IMR-90 (cell line): ENCODE results near the gene ZNF480. TPM values are rescaled to one million over a fixed set of nuclear protein-coding genes. Genes with fewer than 3 reads are reported as not detected.

Source experiments
- ATAC-seq: fragments of 200-7000 bp; cut with Tn5 transposase; 2 replicates; pipeline ENCODE4 v1.9.1; 2020; ENCODE audit warnings: low read depth, mild to moderate bottlenecking, moderate library complexity
- BruUV-seq: library from RNA; stranded (reverse); fragments of 400-500 nt; replicated peaks from 2 replicates; lab custom pipeline; 2021; lab: Mats Ljungman, UMichigan
- CTCF ChIA-PET: fragments of 300-600 bp; formaldehyde crosslinking; extraction: SDS; loops from one replicate; lab custom pipeline; 2021; ENCODE audit warnings: antibody characterized with exemption; lab: Yijun Ruan, JAX
- POLR2A ChIA-PET: fragments of 300-600 bp; sonication (Branson Sonifier 250); formaldehyde crosslinking; loops from one replicate; lab custom pipeline; 2022; ENCODE audit warnings: antibody characterized with exemption; ENCODE audit not compliant: unreplicated experiment; lab: Charles Lee
- DNase-seq: peaks from one replicate; pipeline ENCODE4 v3.0.0; 2013
- H2AFZ ChIP-seq: replicated peaks from 2 replicates; pipeline ENCODE3; 2013; ENCODE audit warnings: low read length, mild to moderate bottlenecking; ENCODE audit not compliant: poor library complexity
- H2AK5ac ChIP-seq: 2 replicates; pipeline ENCODE4 v1.6.1; 2013; ENCODE audit warnings: low read depth, low read length, inconsistent platforms
- H2AK9ac ChIP-seq: replicated peaks from 2 replicates; pipeline ENCODE3; 2013; ENCODE audit warnings: mild to moderate bottlenecking, low read depth, low read length, moderate library complexity; ENCODE audit not compliant: poor library complexity
- H2BK120ac ChIP-seq: 2 replicates; pipeline ENCODE4 v1.6.1; 2013; ENCODE audit warnings: low read depth, low read length, inconsistent platforms
- H2BK15ac ChIP-seq: 3 replicates; pipeline ENCODE4 v1.6.1; 2013; ENCODE audit warnings: low read depth, low read length, inconsistent platforms
- H2BK20ac ChIP-seq: 2 replicates; pipeline ENCODE4 v1.6.1; 2013; ENCODE audit warnings: low read depth, mild to moderate bottlenecking, inconsistent platforms, low read length, moderate library complexity
- H2BK5ac ChIP-seq: 2 replicates; pipeline ENCODE4 v1.6.1; 2013; ENCODE audit warnings: mild to moderate bottlenecking, low read depth, low read length, inconsistent platforms; ENCODE audit not compliant: poor library complexity, severe bottlenecking
- H3K14ac ChIP-seq: replicated peaks from 2 replicates; pipeline ENCODE4 v1.6.1; 2013; ENCODE audit warnings: low read depth, low read length, inconsistent platforms
- H3K18ac ChIP-seq: 2 replicates; pipeline ENCODE4 v1.6.1; 2013; ENCODE audit warnings: low read depth, low read length, control low read depth
- H3K23ac ChIP-seq: 2 replicates; pipeline ENCODE4 v1.6.1; 2013; ENCODE audit warnings: low read depth, low read length, inconsistent platforms
- H3K27ac ChIP-seq: 2 replicates; pipeline ENCODE4 v1.5.1; 2013; ENCODE audit warnings: mild to moderate bottlenecking, control low read depth, low read length; ENCODE audit not compliant: insufficient read depth
- H3K27me3 ChIP-seq: 2 replicates; pipeline ENCODE4 v1.6.1; 2013; ENCODE audit warnings: low read length; ENCODE audit not compliant: control insufficient read depth, insufficient read depth
- H3K36me3 ChIP-seq: 2 replicates; pipeline ENCODE4 v1.6.1; 2013; ENCODE audit warnings: low read length, mixed read lengths; ENCODE audit not compliant: control insufficient read depth, insufficient read depth
- H3K4ac ChIP-seq: 2 replicates; pipeline ENCODE4 v1.6.1; 2013; ENCODE audit warnings: low read depth, low read length, inconsistent platforms
- H3K4me1 ChIP-seq: 2 replicates; pipeline ENCODE4 v1.6.1; 2013; ENCODE audit warnings: low read length, mixed read lengths; ENCODE audit not compliant: control insufficient read depth, insufficient read depth
- H3K4me2 ChIP-seq: 2 replicates; pipeline ENCODE4 v1.6.1; 2013; ENCODE audit warnings: low read depth, mild to moderate bottlenecking, control low read depth, low read length, moderate library complexity
- H3K4me3 ChIP-seq: 2 replicates; pipeline ENCODE4 v1.5.1; 2013; ENCODE audit warnings: low read depth, mild to moderate bottlenecking, control low read depth, low read length, moderate library complexity; ENCODE audit not compliant: insufficient read depth
- H3K56ac ChIP-seq: 2 replicates; pipeline ENCODE4 v1.6.1; 2013; ENCODE audit warnings: low read length, inconsistent platforms; ENCODE audit not compliant: insufficient read depth; ENCODE audit errors: extremely low read depth
- H3K79me1 ChIP-seq, 2 experiments: 2 replicates each; pipeline ENCODE4 v1.6.1; 2013; ENCODE audit warnings: low read length in 2 of 2, inconsistent platforms in 1 of 2, low read depth in 1 of 2
- H3K9ac ChIP-seq: 2 replicates; pipeline ENCODE4 v1.6.1; 2013; ENCODE audit warnings: low read depth, low read length, control low read depth
- H3K9me1 ChIP-seq: 2 replicates; pipeline ENCODE4 v1.6.1; 2013; ENCODE audit warnings: low read length, inconsistent platforms; ENCODE audit not compliant: insufficient read depth
- H3K9me3 ChIP-seq: 2 replicates; pipeline ENCODE4 v1.6.1; 2013; ENCODE audit warnings: low read length; ENCODE audit not compliant: control insufficient read depth, insufficient read depth
- H4K20me1 ChIP-seq: 2 replicates; pipeline ENCODE4 v1.6.1; 2013; ENCODE audit warnings: low read length, inconsistent platforms; ENCODE audit not compliant: insufficient read depth
- H4K5ac ChIP-seq: 2 replicates; pipeline ENCODE4 v1.6.1; 2013; ENCODE audit warnings: mild to moderate bottlenecking, low read depth, low read length, control low read depth
- H4K8ac ChIP-seq, 2 experiments: 2 replicates each; pipeline ENCODE4 v1.6.1; 2013; ENCODE audit warnings: low read depth in 2 of 2, low read length in 2 of 2, control low read depth in 1 of 2, inconsistent platforms in 1 of 2
- H4K91ac ChIP-seq: 2 replicates; pipeline ENCODE4 v1.6.1; 2013; ENCODE audit warnings: low read depth, low read length, inconsistent platforms; ENCODE audit not compliant: insufficient read depth
- CEBPB ChIP-seq: IDR thresholded peaks from 2 replicates; pipeline ENCODE4 v1.6.1; 2012; ENCODE audit warnings: low read depth, low read length, improper control_type of control experiment
- CHD1 ChIP-seq: IDR thresholded peaks from 2 replicates; pipeline ENCODE4 v1.6.1; 2012; ENCODE audit warnings: low read depth, low read length, improper control_type of control experiment
- ELK1 ChIP-seq: fragments of 150-350 bp; IDR thresholded peaks from 2 replicates; pipeline ENCODE4 v1.6.1; 2016; ENCODE audit warnings: low read depth, mild to moderate bottlenecking, low read length, moderate library complexity, borderline replicate concordance
- MAFK ChIP-seq: IDR thresholded peaks from 2 replicates; pipeline ENCODE4 v1.6.1; 2012; ENCODE audit warnings: low read depth, low read length, improper control_type of control experiment
- MXI1 ChIP-seq: IDR thresholded peaks from 2 replicates; pipeline ENCODE4 v1.6.1; 2012; ENCODE audit warnings: low read depth, mild to moderate bottlenecking, low read length, moderate library complexity, borderline replicate concordance
- NFE2L2 ChIP-seq: fragments of 150-350 bp; IDR thresholded peaks from 2 replicates; pipeline ENCODE4 v1.6.1; 2016; ENCODE audit warnings: low read depth, mild to moderate bottlenecking, low read length
- POLR2A ChIP-seq: IDR thresholded peaks from 2 replicates; pipeline ENCODE4 v1.6.1; 2012; ENCODE audit warnings: mild to moderate bottlenecking, low read depth, low read length
- RCOR1 ChIP-seq: IDR thresholded peaks from 2 replicates; pipeline ENCODE4 v1.6.1; 2012; ENCODE audit warnings: mild to moderate bottlenecking, low read length, improper control_type of control experiment; ENCODE audit not compliant: insufficient replicate concordance
- RFX5 ChIP-seq: IDR thresholded peaks from 2 replicates; pipeline ENCODE4 v1.8.0; 2012; ENCODE audit warnings: low read depth, mild to moderate bottlenecking, low read length, moderate library complexity
- SMC3 ChIP-seq: fragments of 150-350 bp; IDR thresholded peaks from 2 replicates; pipeline ENCODE4 v1.6.1; 2016; ENCODE audit warnings: low read depth, mild to moderate bottlenecking, antibody characterized with exemption, low read length, moderate library complexity
- USF2 ChIP-seq: fragments of 150-350 bp; IDR thresholded peaks from 2 replicates; pipeline ENCODE4 v1.6.1; 2017; ENCODE audit warnings: mild to moderate bottlenecking, antibody characterized with exemption, low read length, low read depth
- WGBS, 2 experiments: methylation state at CpG; one replicate each; pipeline versions ENCODE4 v1.1.5 to v1.1.7; 2013; ENCODE audit warnings: missing lambda C conversion rate in 2 of 2; ENCODE audit not compliant: insufficient read length in 1 of 2; ENCODE audit errors: extremely low coverage in 2 of 2; 5-methylcytosine and 5-hydroxymethylcytosine counted together
- dilution Hi-C: fragments of 300-500 bp; cut with HindIII; formaldehyde crosslinking; loops from one replicate; pipeline ENCODE4 v1.14.3; 2018; ENCODE audit warnings: low sequenced_read_pairs; ENCODE audit not compliant: unreplicated experiment
- in situ Hi-C: fragments of 300-500 bp; cut with MboI; formaldehyde crosslinking; loops from 3 replicates; pipeline ENCODE4 v1.14.3; 2019; ENCODE audit warnings: low sequenced_read_pairs, inconsistent platforms, mixed read lengths
- intact Hi-C: fragments of 100-400 bp; cut with micrococcal nuclease; formaldehyde crosslinking; loops from 2 replicates; pipeline ENCODE4 v1.10.0; 2022
- polyA plus RNA-seq, 3 experiments: library from polyadenylated mRNA; depleted of rRNA; stranded (reverse); fragments of >200 nt; gene quantifications; 2 replicates each; pipeline ENCODE4 v1.2.3, GENCODE V29; 2012; ENCODE audit warnings: low replicate concordance in 1 of 3
- total RNA-seq: library from RNA; depleted of rRNA; stranded (reverse); fragments of >200 nt; gene quantifications from 2 replicates; pipeline ENCODE4 v1.2.3, GENCODE V29; 2012

ZNF480 gene
- total and polyA plus RNA-seq, 2 of the 4 experiments (the other 2 are of a cell fraction): 6.3 to 10.9 TPM

GRCh38 chr19:52370341-52370710 lies 73.4 kb downstream of the ZNF480 start:
- peak overlapping the region; percentile 85 for H3K4me3 ChIP-seq
- DNase-seq (no peak), ATAC-seq (no peak)
- ChIA-PET CTCF (no interaction called here), POLR2A (interaction anchor here (0.6 kb wide), 1 partner anchor 49 kb away, joined by 3 read pairs; no protein-coding TSS in a partner anchor)
- no peak overlapping the region for H4K91ac ChIP-seq
- H2AFZ ChIP-seq: peak overlapping the region; percentile 95
- peaks cover 26% of the 10 kb centered on the region for H3K36me3 ChIP-seq
- intact Hi-C loops (no loop called here), dilution Hi-C loops (no loop called here), in situ Hi-C loops (no loop called here)
- H4K5ac ChIP-seq: peak overlapping the region; percentile 98
- no CpG with 5 or more reads among the region's 7 CpGs for WGBS, 2 experiments
- no peaks in the 10 kb centered on the region for H3K9me1 ChIP-seq
- H3K56ac ChIP-seq: 0 out of 2 replicates have a peak overlapping the region, but pooled peaks have one; percentile 86
- 0 out of 2 replicates have a peak overlapping the region, but pooled peaks have one; percentile 47 for H2BK120ac ChIP-seq
- peak overlapping the region; percentile 82; the same call in 1 of the 2 replicates for H3K18ac ChIP-seq
- H2AK5ac ChIP-seq: no peak overlapping the region
- H3K9me3 ChIP-seq: peaks cover 46% of the 10 kb centered on the region
- peak overlapping the region; percentile 92 for H2AK9ac ChIP-seq
- H4K8ac ChIP-seq: peak overlapping the region; percentile 95
- H3K23ac ChIP-seq: no peak overlapping the region
- TF ChIP-seq MAFK (no peak), NFE2L2 (no peak), CEBPB (no peak), RCOR1 (no peak), ELK1 (no peak), CHD1 (no peak), SMC3 (no peak), MXI1 (no peak), RFX5 (no peak), USF2 (no peak), POLR2A (no peak)
- peak overlapping the region; percentile 45 for H3K4me2 ChIP-seq
- H2BK15ac ChIP-seq: no peak overlapping the region
- peak overlapping the region; percentile 97 for H3K27ac ChIP-seq
- no peaks in the 10 kb centered on the region for H3K4me1 ChIP-seq
- no peaks in the 10 kb centered on the region for H3K27me3 ChIP-seq
- H3K4ac ChIP-seq: peak overlapping the region; percentile 92
- H2BK5ac ChIP-seq: peak overlapping the region; percentile 82
- H3K14ac ChIP-seq: peak overlapping the region; percentile 79; the same call in 1 of the 2 replicates
- H3K79me1 ChIP-seq: peaks cover 6 to 7% of the 10 kb centered on the region in 2 experiments; a peak in 3 of 4 replicates
- H4K20me1 ChIP-seq: no peaks in the 10 kb centered on the region
- BruUV-seq: no TSS peak
- H2BK20ac ChIP-seq: no peak overlapping the region
- H3K9ac ChIP-seq: peak overlapping the region; percentile 96
